GM12878 (cell line): ENCODE results near the gene COQ5. TPM values are rescaled to one million over a fixed set of nuclear protein-coding genes. Genes with fewer than 3 reads are reported as not detected.

Experiments
- ATF7 ChIP-seq: fragments of 450-650 bp; IDR thresholded peaks from 2 replicates; pipeline ENCODE4 v1.6.1; 2016; ENCODE audit warnings: low read depth, mild to moderate bottlenecking
- BCL11A ChIP-seq: IDR thresholded peaks from 2 replicates; pipeline ENCODE4 v1.6.1; 2011; ENCODE audit warnings: low read depth, low read length
- HDGF ChIP-seq: fragments of 450-650 bp; IDR thresholded peaks from 2 replicates; pipeline ENCODE4 v1.6.1; 2016; ENCODE audit warnings: antibody characterized with exemption
- IKZF2 ChIP-seq, 2 experiments: fragments of 450-650 bp; IDR thresholded peaks; 2 replicates each; pipeline ENCODE4 v1.6.1; 2017; ENCODE audit warnings: mild to moderate bottlenecking in 2 of 2, moderate library complexity in 2 of 2
- NBN ChIP-seq: fragments of 450-650 bp; IDR thresholded peaks from 2 replicates; pipeline ENCODE4 v1.6.1; 2016
- NKRF ChIP-seq: fragments of 450-650 bp; conservative IDR thresholded peaks from 2 replicates; pipeline ENCODE4 v1.6.1; 2017; ENCODE audit warnings: mild to moderate bottlenecking, moderate library complexity
- POLR2AphosphoS2 ChIP-seq: IDR thresholded peaks from 2 replicates; pipeline ENCODE4 v1.6.1; 2011; ENCODE audit warnings: low read depth, mild to moderate bottlenecking, low read length, improper control_type of control experiment, moderate library complexity
- REST ChIP-seq: IDR thresholded peaks from 2 replicates; pipeline ENCODE4 v1.6.1; 2012; ENCODE audit warnings: mild to moderate bottlenecking, low read depth, low read length
- SREBF1 ChIP-seq: IDR thresholded peaks from 2 replicates; pipeline ENCODE4 v1.6.1; 2012; ENCODE audit warnings: mild to moderate bottlenecking, low read length
- SUPT20H ChIP-seq: IDR thresholded peaks from 2 replicates; pipeline ENCODE4 v1.6.1; 2011; ENCODE audit warnings: low read depth, mild to moderate bottlenecking, low read length, moderate library complexity, borderline replicate concordance; ENCODE audit not compliant: control insufficient read depth
- SUZ12 ChIP-seq: fragments of 200-600 bp; sonication (generic); IDR thresholded peaks from one replicate; pipeline ENCODE4 v1.6.1; 2018; ENCODE audit warnings: antibody characterized with exemption, mild to moderate bottlenecking; ENCODE audit not compliant: unreplicated experiment
- USF2 ChIP-seq: IDR thresholded peaks from 2 replicates; pipeline ENCODE4 v1.6.1; 2011; ENCODE audit warnings: low read depth, low read length, improper control_type of control experiment, borderline replicate concordance
- polyA plus RNA-seq, 11 experiments: library from polyadenylated mRNA; depleted of rRNA in 4 of 11; unstranded in 6 of 11; stranded (reverse) in 5 of 11; fragments of >200 nt; fragmentation: Nextera tagmentation in 4 of 11; fragmentation: Illumina TruSeq in 1 of 11; extraction: Ambion mirVana in 4 of 11; extraction: Trizol in 1 of 11; gene quantifications; 1 replicate in 1 of 11; 2 replicates in 10 of 11; pipeline versions ENCODE4 v1.2.1 to v1.2.3, GENCODE V29; 2011 to 2016; ENCODE audit warnings: inconsistent platforms in 2 of 11, missing spikeins in 2 of 11, low read depth in 1 of 11
- total RNA-seq, 4 experiments: library from RNA; depleted of rRNA in 3 of 4; stranded (reverse); fragments of >200 nt in 3 of 4; fragmentation: Illumina TruSeq in 1 of 4; extraction: Trizol in 1 of 4; gene quantifications; 2 replicates each; pipeline versions ENCODE4 v1.2.1 to v1.2.3, GENCODE V29; 2013 to 2021
- TF ChIP-seq, protein P1 (sequence below): fragments of 450-650 bp; IDR thresholded peaks from 2 replicates; pipeline ENCODE4 v1.6.1; 2016; ENCODE audit warnings: mild to moderate bottlenecking, moderate library complexity, borderline replicate concordance
- TF ChIP-seq, protein P2 (sequence below): fragments of 150-350 bp; IDR thresholded peaks from 2 replicates; pipeline ENCODE4 v1.6.1; 2014; ENCODE audit warnings: mild to moderate bottlenecking, low read depth, low read length

COQ5 gene
- total and polyA plus RNA-seq, 10 of the 15 experiments (the other 5 are each of a cell fraction or from before 2014, with no cell fraction given) = 24.8 to 69.3 (median 37.8) TPM

DNA sequence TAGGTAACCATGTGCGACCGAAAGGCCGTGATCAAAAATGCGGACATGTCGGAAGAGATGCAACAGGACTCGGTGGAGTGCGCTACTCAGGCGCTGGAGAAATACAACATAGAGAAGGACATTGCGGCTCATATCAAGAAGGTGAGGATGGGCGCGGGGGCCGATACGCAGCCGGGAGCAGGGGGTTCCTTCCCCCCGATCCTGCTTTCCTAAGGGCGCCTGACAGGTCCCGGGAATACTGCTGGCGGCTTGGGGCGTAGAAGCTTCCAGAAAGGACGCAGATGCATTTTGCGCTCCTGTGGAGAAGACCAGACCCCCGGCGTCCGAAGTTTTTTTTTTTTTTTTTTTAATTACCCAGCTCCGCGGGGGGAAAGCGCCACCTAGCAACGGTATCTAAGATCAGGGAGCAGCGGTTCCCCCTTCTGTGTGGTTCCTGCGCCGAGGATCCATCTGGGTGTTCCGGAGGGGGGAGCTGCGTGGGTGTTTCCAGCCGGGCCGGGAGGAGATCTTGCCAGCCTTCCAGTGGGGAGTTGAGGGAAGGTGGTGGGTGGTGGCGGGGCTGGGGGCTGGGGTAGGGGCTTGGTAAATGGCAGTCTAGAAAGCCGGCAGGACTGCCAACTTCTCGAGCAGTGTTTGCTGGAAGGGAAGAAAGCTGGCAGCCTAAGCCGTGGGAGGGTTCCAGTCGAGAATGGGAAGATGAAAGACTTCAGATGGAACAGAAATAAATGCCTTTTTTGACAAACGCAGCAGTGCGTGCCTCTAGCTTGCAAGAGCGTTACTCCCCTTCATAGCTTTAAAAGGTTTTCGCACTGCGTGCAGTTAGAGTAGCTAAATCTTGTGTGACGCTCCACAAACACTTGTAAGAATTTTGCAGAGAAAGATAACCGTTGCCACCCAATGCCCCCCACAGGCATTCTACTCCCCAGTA, 32.3 kb downstream of the COQ5 start (continued):
- no peak for TF ChIP-seq REST
- no peak for TF ChIP-seq NBN
- TF ChIP-seq POLR2AphosphoS2 = no peak
- no peak for TF ChIP-seq BCL11A
- TF ChIP-seq ATF7 = no peak
- TF ChIP-seq HDGF = no peak
- TF ChIP-seq, protein P1, sequence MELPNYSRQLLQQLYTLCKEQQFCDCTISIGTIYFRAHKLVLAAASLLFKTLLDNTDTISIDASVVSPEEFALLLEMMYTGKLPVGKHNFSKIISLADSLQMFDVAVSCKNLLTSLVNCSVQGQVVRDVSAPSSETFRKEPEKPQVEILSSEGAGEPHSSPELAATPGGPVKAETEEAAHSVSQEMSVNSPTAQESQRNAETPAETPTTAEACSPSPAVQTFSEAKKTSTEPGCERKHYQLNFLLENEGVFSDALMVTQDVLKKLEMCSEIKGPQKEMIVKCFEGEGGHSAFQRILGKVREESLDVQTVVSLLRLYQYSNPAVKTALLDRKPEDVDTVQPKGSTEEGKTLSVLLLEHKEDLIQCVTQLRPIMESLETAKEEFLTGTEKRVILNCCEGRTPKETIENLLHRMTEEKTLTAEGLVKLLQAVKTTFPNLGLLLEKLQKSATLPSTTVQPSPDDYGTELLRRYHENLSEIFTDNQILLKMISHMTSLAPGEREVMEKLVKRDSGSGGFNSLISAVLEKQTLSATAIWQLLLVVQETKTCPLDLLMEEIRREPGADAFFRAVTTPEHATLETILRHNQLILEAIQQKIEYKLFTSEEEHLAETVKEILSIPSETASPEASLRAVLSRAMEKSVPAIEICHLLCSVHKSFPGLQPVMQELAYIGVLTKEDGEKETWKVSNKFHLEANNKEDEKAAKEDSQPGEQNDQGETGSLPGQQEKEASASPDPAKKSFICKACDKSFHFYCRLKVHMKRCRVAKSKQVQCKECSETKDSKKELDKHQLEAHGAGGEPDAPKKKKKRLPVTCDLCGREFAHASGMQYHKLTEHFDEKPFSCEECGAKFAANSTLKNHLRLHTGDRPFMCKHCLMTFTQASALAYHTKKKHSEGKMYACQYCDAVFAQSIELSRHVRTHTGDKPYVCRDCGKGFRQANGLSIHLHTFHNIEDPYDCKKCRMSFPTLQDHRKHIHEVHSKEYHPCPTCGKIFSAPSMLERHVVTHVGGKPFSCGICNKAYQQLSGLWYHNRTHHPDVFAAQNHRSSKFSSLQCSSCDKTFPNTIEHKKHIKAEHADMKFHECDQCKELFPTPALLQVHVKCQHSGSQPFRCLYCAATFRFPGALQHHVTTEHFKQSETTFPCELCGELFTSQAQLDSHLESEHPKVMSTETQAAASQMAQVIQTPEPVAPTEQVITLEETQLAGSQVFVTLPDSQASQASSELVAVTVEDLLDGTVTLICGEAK = no peak
- no peak for TF ChIP-seq IKZF2 (IDR thresholded peaks at IDR 0.05)
- TF ChIP-seq, protein P2, sequence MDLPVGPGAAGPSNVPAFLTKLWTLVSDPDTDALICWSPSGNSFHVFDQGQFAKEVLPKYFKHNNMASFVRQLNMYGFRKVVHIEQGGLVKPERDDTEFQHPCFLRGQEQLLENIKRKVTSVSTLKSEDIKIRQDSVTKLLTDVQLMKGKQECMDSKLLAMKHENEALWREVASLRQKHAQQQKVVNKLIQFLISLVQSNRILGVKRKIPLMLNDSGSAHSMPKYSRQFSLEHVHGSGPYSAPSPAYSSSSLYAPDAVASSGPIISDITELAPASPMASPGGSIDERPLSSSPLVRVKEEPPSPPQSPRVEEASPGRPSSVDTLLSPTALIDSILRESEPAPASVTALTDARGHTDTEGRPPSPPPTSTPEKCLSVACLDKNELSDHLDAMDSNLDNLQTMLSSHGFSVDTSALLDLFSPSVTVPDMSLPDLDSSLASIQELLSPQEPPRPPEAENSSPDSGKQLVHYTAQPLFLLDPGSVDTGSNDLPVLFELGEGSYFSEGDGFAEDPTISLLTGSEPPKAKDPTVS = 0 out of 2 replicates have a peak, but pooled peaks have one; percentile 30
- TF ChIP-seq SUPT20H = no peak
- TF ChIP-seq SUZ12 = no peak
- TF ChIP-seq NKRF = no peak; the same call in 1 of the 2 replicates
- TF ChIP-seq SREBF1 = no peak
- no peak for TF ChIP-seq USF2
